Glutamatergic neuron (in vitro differentiated cells): ENCODE measurements around the gene RPS23. TPM values are rescaled to one million over a fixed set of nuclear protein-coding genes. Genes with fewer than 3 reads are reported as not detected.
"Not testable (repeated sequence)": the region's sequence is repeated elsewhere in the genome, so short reads cannot be mapped to it uniquely, and the experiment has no call there.

Experiments used
- DNase-seq: peaks from one replicate; pipeline ENCODE4 v3.0.0; 2022
- H3K27ac Mint-ChIP-seq: one replicate; pipeline ENCODE4 v1.8.0; 2020; ENCODE audit warnings: mild to moderate bottlenecking, mixed read lengths, inconsistent platforms; ENCODE audit not compliant: unreplicated experiment
- H3K27me3 Mint-ChIP-seq: one replicate; pipeline ENCODE4 v1.8.0; 2020; ENCODE audit warnings: mild to moderate bottlenecking, moderate library complexity, mixed read lengths, inconsistent platforms; ENCODE audit not compliant: unreplicated experiment
- H3K36me3 Mint-ChIP-seq: one replicate; pipeline ENCODE4 v1.8.0; 2020; ENCODE audit warnings: mild to moderate bottlenecking, mixed read lengths, inconsistent platforms; ENCODE audit not compliant: unreplicated experiment
- H3K4me1 Mint-ChIP-seq: one replicate; pipeline ENCODE4 v1.8.0; 2020; ENCODE audit warnings: mild to moderate bottlenecking, low read depth, mixed read lengths, inconsistent platforms; ENCODE audit not compliant: unreplicated experiment
- H3K4me3 Mint-ChIP-seq: one replicate; pipeline ENCODE4 v1.8.0; 2020; ENCODE audit warnings: mild to moderate bottlenecking, mixed read lengths, inconsistent platforms; ENCODE audit not compliant: unreplicated experiment
- H3K9me3 Mint-ChIP-seq: one replicate; pipeline ENCODE4 v1.8.0; 2020; ENCODE audit warnings: mild to moderate bottlenecking, moderate library complexity, mixed read lengths, inconsistent platforms; ENCODE audit not compliant: unreplicated experiment
- CTCF ChIP-seq: fragments of 200-600 bp; sonication (generic); IDR thresholded peaks from one replicate; pipeline ENCODE4 v1.5.0; 2021; ENCODE audit not compliant: partially characterized antibody, unreplicated experiment
- total RNA-seq: library from RNA; stranded (reverse); fragmentation: NEBNext Ultra II Directional; extraction: Animal tissue kit (Norgen Biotek cat#: 25700); gene quantifications from one replicate; pipeline ENCODE4 v1.2.1, GENCODE V29; 2021; ENCODE audit not compliant: unreplicated experiment

Gene RPS23
- total RNA-seq, 1 donor from 2014 or later = 1,149 TPM

GRCh38 chr5:82274343-82275211, 3.6 kb downstream of the RPS23 start:
- TF ChIP-seq CTCF = no peak
- H3K27ac Mint-ChIP-seq = no peak overlapping the region
- H3K4me1 Mint-ChIP-seq = peaks cover 5% of the 10 kb centered on the region
- H3K36me3 Mint-ChIP-seq = no peaks in the 10 kb centered on the region
- DNase-seq = peak; percentile 31
- peaks cover 12% of the 10 kb centered on the region for H3K9me3 Mint-ChIP-seq
- no peak overlapping the region for H3K4me3 Mint-ChIP-seq
- H3K27me3 Mint-ChIP-seq = peaks cover 5% of the 10 kb centered on the region

GRCh38 chr5:82273426-82273825, 4.7 kb downstream of the RPS23 start:
- H3K36me3 Mint-ChIP-seq, H3K4me1 Mint-ChIP-seq, H3K4me3 Mint-ChIP-seq, H3K27me3 Mint-ChIP-seq, DNase-seq, H3K27ac Mint-ChIP-seq: not testable (repeated sequence)
- H3K9me3 Mint-ChIP-seq = peaks cover 10% of the 10 kb centered on the region

- H3K27ac Mint-ChIP-seq, H3K27me3 Mint-ChIP-seq, H3K4me1 Mint-ChIP-seq, DNase-seq, H3K36me3 Mint-ChIP-seq, H3K4me3 Mint-ChIP-seq, H3K9me3 Mint-ChIP-seq: not testable (repeated sequence)
Observed at GRCh38 chr5:82272571-82273356, 5.4 kb downstream of the RPS23 start.

- H3K9me3 Mint-ChIP-seq, H3K4me1 Mint-ChIP-seq, H3K36me3 Mint-ChIP-seq, H3K4me3 Mint-ChIP-seq, H3K27me3 Mint-ChIP-seq, H3K27ac Mint-ChIP-seq, DNase-seq: not testable (repeated sequence)
Observed at GRCh38 chr5:82269363-82269762, 8.8 kb downstream of the RPS23 start.

- H3K4me1 Mint-ChIP-seq, H3K36me3 Mint-ChIP-seq, H3K4me3 Mint-ChIP-seq, DNase-seq, H3K9me3 Mint-ChIP-seq, H3K27ac Mint-ChIP-seq, H3K27me3 Mint-ChIP-seq: not testable (repeated sequence)
Observed at GRCh38 chr5:82267297-82267933, 10.7 kb downstream of the RPS23 start.

- no peaks in the 10 kb centered on the region for H3K4me1 Mint-ChIP-seq
- no peaks in the 10 kb centered on the region for H3K27me3 Mint-ChIP-seq
- no peak overlapping the region for H3K4me3 Mint-ChIP-seq
- no peaks in the 10 kb centered on the region for H3K9me3 Mint-ChIP-seq
- TF ChIP-seq CTCF = no peak
- H3K36me3 Mint-ChIP-seq = peaks cover 9% of the 10 kb centered on the region
- no peak for DNase-seq
- H3K27ac Mint-ChIP-seq = no peak overlapping the region
Observed at GRCh38 chr5:82265047-82265446, 13.1 kb downstream of the RPS23 start.
